Fibroblast of skin of left quadriceps (primary cell): ENCODE data around the gene PNMA8A.

ENCODE experiments used
- DNase-seq, 2 experiments: peaks; one replicate each; pipeline ENCODE4 v3.0.0-alpha.2; 2013; ENCODE audit warnings: low read depth in 2 of 2

The PNMA8A gene

GRCh38 chr19:46492841-46493235 lies 21.5 kb upstream of the PNMA8A start:
- DNase-seq = no peak

- no peak for DNase-seq
Observed at GRCh38 chr19:46491975-46492682, 20.8 kb upstream of the PNMA8A start.

GRCh38 chr19:46490774-46491173 lies 19.4 kb upstream of the PNMA8A start:
- no peak for DNase-seq

- no peak for DNase-seq
Observed at GRCh38 chr19:46489445-46490272, 18.3 kb upstream of the PNMA8A start.

GRCh38 chr19:46488551-46488950 lies 17.2 kb upstream of the PNMA8A start:
- no peak for DNase-seq

- DNase-seq = peak in 1 of 2 experiments; percentile 50
Observed at GRCh38 chr19:46487802-46488445, 16.6 kb upstream of the PNMA8A start.

GRCh38 chr19:46487178-46487801 lies 15.9 kb upstream of the PNMA8A start:
- DNase-seq = no peak

- DNase-seq = no peak
Observed at GRCh38 chr19:46486358-46486757, 15.0 kb upstream of the PNMA8A start.

- DNase-seq = no peak
Observed at GRCh38 chr19:46484656-46485055, 13.3 kb upstream of the PNMA8A start.

- DNase-seq = no peak
Observed at GRCh38 chr19:46482631-46483030, 11.3 kb upstream of the PNMA8A start.

- DNase-seq = no peak
Observed at GRCh38 chr19:46481947-46482346, 10.6 kb upstream of the PNMA8A start.

- DNase-seq = no peak
Observed at GRCh38 chr19:46481223-46481848, 10.0 kb upstream of the PNMA8A start.

GRCh38 chr19:46480415-46480814 lies 9.1 kb upstream of the PNMA8A start:
- peak; percentile 72 to 75 for DNase-seq

- DNase-seq = no peak
Observed at GRCh38 chr19:46478356-46478986, 7.1 kb upstream of the PNMA8A start.

- DNase-seq = no peak
Observed at GRCh38 chr19:46475986-46476385, 4.6 kb upstream of the PNMA8A start.

GRCh38 chr19:46474211-46474610 lies 2.8 kb upstream of the PNMA8A start:
- DNase-seq = no peak

GRCh38 chr19:46472592-46472991 lies 1.2 kb upstream of the PNMA8A start:
- DNase-seq = no peak

GRCh38 chr19:46471811-46472543 lies 614 bp upstream of the PNMA8A start:
- no peak for DNase-seq

GRCh38 chr19:46470376-46470775 lies 987 bp downstream of the PNMA8A start:
- no peak for DNase-seq

- DNase-seq = no peak
Observed at GRCh38 chr19:46469541-46470185, 1.7 kb downstream of the PNMA8A start.
